Endometrial microvascular endothelial cells (primary cell): ENCODE data around the gene LMNB1. TPM values are rescaled to one million over a fixed set of nuclear protein-coding genes. Genes with fewer than 3 reads are reported as not detected.
"Not testable (repeated sequence)": the region's sequence is repeated elsewhere in the genome, so short reads cannot be mapped to it uniquely, and the experiment has no call there.

ENCODE experiments used
- in situ Hi-C: cut with HindIII; loops from 2 replicates; pipeline ENCODE4 v1.10.0; 2017; ENCODE audit warnings: low sequenced_read_pairs, low pct_unique_long_range_greater_than_20kb; ENCODE audit errors: inconsistent ontology term
- total RNA-seq: library from RNA; depleted of rRNA; stranded (reverse); fragments of >200 nt; gene quantifications from one replicate; pipeline ENCODE4 v1.2.3, GENCODE V29; 2015; ENCODE audit errors: inconsistent ontology term

LMNB1 gene
- total RNA-seq, 1 donor from 2014 or later, result 67.7 TPM

DNA sequence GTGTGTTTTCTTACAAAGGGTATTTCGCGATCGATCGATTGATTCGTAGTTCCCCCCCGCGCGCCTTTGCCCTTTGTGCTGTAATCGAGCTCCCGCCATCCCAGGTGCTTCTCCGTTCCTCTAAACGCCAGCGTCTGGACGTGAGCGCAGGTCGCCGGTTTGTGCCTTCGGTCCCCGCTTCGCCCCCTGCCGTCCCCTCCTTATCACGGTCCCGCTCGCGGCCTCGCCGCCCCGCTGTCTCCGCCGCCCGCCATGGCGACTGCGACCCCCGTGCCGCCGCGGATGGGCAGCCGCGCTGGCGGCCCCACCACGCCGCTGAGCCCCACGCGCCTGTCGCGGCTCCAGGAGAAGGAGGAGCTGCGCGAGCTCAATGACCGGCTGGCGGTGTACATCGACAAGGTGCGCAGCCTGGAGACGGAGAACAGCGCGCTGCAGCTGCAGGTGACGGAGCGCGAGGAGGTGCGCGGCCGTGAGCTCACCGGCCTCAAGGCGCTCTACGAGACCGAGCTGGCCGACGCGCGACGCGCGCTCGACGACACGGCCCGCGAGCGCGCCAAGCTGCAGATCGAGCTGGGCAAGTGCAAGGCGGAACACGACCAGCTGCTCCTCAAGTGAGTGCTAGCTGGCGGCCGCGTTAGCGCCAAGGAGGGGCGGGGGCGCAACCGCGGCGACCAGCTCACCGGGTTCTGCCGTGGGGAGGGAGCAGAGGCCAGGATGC lies 480 bp downstream of the LMNB1 start:
- in situ Hi-C loops, result no loop called here

DNA sequence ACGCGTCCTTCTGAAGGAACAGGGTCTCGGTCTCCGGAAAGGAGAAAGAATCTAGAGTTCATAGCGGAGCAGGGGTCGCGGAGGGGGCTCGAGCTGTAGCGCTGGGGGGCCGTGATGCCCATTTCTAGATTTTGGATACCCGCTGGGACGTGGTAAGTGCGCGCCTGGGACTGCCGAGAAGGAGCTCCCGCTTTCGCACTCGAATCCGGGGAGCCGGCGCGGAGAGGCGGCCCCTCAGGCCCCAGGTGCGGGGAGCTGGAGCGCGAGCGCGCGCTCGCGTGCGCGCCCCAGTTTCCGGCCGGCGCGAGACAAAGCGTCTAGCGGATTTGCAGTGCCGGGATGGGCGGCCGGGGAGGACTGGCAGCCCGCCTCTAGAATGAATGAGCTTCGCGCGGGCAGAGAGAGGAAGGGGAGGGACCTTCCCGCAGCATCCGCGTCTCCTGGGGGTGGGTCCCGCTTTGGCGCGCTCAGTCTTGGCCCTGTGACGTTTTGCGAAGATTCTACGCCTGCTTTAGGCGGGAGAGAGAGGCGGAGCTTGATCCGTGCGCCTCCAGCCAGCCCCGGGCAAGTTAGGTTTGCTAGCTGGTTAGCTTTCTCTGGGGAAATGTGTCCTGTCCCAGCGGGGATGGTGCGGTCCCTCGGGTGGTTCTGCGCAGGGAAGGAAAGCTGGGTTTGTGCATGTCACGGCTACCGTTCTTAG lies 1.2 kb downstream of the LMNB1 start:
- in situ Hi-C loops, result no loop called here

DNA sequence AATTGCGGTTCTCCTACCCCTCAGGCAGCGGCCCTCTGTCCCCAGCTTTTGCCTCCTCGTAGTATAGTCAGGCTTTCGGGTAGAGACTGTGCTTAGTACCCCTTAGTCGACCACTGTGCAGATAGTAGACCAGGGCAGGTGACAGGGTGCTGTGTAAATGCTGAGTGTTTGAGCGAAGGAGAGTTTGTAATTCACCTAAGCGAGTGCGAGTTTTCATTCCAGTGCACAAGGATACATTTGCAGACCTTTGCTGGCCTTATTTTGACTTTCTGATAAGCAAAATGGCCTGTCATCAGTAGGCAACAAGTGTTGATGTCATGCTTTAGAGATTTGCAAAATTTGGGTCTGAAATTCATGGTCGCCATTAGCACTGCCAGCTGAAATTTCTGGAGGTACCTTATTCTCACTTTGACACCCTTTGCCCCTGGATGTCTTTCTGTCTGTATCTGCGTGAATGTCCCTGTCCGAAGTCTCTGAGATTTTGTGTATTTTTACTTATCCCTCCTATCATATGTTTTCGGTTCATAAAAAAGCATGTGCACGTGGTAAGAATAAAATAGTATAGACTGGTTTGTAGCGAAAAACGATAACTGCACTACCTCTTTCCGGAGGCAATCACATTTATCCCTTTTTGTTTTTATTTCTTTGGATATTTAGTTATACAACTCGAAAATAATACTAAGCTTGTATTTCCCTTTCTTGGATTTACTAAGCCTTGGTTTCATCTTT lies 1.9 kb downstream of the LMNB1 start:
- in situ Hi-C loops, result no loop called here

- in situ Hi-C loops, result no loop called here
These were observed 3.4 kb downstream of the LMNB1 start for GRCh38 chr5:126780165-126780827.

GRCh38 chr5:126788409-126788808 lies 11.5 kb downstream of the LMNB1 start:
- in situ Hi-C loops, result not testable (repeated sequence)

GRCh38 chr5:126793097-126793496 lies 16.2 kb downstream of the LMNB1 start:
- in situ Hi-C loops, result no loop called here

DNA sequence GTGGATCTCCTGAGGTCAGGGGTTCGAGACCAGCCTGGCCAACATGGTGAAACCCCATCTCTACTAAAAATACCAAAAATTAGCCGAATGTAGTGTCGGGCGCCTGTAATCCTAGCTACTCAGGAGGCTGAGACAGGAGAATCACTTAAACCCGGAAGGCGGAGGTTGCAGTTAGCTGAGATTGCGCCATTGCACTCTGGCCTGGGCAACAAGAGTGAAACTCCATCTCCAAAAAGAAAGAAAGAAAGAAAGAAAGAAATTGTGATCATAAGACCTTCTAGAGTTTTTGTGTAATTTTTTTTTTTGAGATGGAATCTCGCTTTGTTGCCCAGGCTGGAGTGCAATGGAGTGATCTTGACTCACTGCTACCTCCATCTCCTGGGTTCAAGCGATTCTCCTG lies 16.7 kb downstream of the LMNB1 start:
- in situ Hi-C loops, result not testable (repeated sequence)

GRCh38 chr5:126794157-126794828 lies 17.4 kb downstream of the LMNB1 start:
- in situ Hi-C loops, result no loop called here

GRCh38 chr5:126799780-126800179 lies 22.8 kb downstream of the LMNB1 start:
- in situ Hi-C loops, result no loop called here

GRCh38 chr5:126801174-126801991 lies 24.4 kb downstream of the LMNB1 start:
- in situ Hi-C loops, result no loop called here

- in situ Hi-C loops, result no loop called here
These were observed 25.0 kb downstream of the LMNB1 start for GRCh38 chr5:126801992-126802294.

DNA sequence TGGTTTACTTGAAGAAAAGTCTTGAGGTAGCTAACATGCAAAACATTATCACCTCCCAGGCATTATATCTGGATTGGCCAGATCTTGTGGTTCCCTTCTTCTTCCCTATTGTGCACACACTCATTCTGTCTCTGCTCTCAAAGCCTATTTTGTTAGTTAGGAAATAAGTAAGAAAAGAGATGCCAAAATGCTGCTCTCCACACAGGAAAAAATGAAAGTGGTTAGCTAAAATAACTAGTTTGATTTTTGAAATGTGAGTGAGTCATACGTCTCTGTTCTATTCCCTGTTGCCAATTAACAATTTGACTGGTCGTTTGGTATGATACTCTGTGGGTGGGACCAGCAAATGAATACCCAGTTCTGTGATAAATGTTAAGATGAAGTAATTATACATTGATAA lies 28.1 kb downstream of the LMNB1 start:
- in situ Hi-C loops, result no loop called here

DNA sequence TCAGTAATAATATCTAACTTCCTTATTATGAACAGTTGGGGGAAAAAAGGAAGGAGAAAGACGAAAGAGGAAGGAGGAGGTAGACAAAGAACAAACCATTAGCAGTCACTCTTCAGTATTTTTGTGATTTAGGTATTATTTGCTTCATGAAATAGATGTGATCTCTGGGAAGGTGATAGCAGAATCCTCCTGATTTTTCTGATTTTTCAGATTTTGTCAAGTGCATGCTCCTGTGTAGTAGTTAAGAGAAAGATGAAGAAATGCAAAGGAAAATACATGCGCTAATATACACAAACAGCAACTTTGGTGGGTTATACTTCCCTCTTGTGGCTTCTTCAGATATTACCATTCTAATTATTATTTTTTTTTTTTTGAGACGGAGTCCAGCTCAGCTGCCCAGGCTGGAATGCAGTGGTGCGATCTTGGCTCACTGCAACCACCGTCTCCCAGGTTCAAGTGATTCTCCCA lies 31.6 kb downstream of the LMNB1 start:
- in situ Hi-C loops, result no loop called here

DNA sequence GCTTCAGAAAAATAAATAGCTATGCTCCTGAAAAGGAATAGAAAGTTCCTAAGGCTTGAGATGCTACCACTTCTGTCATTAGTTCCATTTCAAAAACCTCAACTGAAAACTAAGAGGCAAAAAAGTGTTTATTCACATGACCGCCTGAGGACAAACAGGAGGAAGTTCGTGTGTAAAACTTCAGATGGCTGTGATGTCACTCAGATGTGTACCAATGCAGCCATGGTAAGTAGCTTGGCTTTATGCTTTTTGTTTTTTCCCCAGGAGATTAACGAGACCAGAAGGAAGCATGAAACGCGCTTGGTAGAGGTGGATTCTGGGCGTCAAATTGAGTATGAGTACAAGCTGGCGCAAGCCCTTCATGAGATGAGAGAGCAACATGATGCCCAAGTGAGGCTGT lies 33.0 kb downstream of the LMNB1 start:
- in situ Hi-C loops, result no loop called here

DNA sequence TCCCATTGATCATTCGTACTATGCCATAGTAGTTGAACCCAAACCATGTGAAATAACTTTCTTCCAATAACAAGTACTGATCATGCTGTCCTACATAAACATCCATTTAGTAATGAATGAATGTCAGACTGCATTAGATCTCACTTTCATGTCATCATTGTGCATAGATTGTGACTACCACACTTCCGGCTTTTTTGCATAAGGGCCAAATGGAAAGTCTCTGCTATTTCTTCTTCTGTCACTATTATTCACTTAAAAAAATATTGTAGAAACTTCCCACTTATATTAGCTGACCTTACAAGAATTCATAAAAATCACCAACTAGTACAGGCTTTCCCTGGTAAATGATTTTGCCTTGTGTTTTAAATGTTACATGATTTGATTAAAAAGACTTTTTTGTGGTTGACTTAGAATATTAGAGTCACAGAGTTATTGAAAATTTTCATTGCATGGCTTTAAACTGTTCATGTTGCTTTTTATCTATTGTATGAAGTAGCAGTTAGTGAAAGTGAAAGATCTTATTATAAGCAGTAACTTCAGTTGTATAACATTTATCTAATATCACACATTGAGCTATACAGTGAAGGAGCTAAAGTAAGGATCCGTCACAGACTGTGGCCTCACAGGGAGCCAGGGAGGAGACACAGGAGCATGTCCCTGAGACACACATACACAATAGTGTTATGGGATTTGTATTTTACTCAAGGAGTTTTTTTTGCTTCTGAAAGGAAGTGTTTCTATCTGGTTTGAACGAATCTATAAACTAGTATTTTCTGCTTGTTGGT lies 33.9 kb downstream of the LMNB1 start:
- in situ Hi-C loops, result no loop called here

DNA sequence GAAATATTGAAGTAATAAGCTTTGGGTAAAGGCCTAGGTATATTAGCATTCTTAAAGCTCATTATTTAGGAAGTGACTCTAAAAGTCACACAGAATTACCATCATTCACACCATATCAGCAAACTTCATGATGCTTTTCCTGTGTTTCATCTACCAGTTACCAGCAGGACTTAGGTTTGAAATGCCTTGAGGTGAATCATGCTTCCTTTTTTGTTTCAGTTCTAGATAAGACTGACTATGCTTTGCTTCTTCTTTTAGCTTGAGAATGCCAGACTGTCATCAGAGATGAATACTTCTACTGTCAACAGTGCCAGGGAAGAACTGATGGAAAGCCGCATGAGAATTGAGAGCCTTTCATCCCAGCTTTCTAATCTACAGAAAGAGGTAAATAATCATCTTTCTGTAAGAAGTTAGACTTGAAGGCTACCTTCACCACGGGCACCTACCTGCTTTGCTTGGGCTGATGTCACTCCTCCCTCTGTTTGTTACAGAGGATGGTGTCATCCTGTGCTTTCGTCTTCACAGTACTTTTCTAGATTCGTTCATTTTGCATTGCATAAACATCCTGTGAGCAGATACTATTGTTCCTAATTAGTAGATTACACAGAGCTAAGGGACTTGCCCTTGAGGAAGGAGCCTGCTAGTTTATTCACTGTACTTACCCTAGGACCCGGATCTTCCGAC lies 34.7 kb downstream of the LMNB1 start:
- in situ Hi-C loops, result no loop called here

GRCh38 chr5:126812199-126812570 lies 35.2 kb downstream of the LMNB1 start:
- in situ Hi-C loops, result no loop called here
